CD4-positive, alpha-beta T cell (primary cell): ENCODE measurements around the gene CD37. TPM values are rescaled to one million over a fixed set of nuclear protein-coding genes. Genes with fewer than 3 reads are reported as not detected.
"Not testable (repeated sequence)": the region's sequence is repeated elsewhere in the genome, so short reads cannot be mapped to it uniquely, and the experiment has no call there.

Experiments used
- ATAC-seq: fragments of 200-7000 bp; cut with Tn5 transposase; one replicate; pipeline ENCODE4 v1.10.0; 2022; ENCODE audit warnings: mild to moderate bottlenecking; ENCODE audit not compliant: poor library complexity
- CTCF ChIA-PET: fragments of 350-600 bp; sonication (Branson Sonifier 250); formaldehyde crosslinking; loops from one replicate; lab custom pipeline; 2021; ENCODE audit warnings: antibody characterized with exemption, inconsistent platforms; lab: Charles Lee
- POLR2A ChIA-PET: fragments of 350-600 bp; sonication (Branson Sonifier 250); formaldehyde crosslinking; loops from one replicate; lab custom pipeline; 2021; ENCODE audit warnings: antibody characterized with exemption, inconsistent platforms; lab: Charles Lee
- DNase-seq, 14 experiments: peaks; one replicate each; pipeline ENCODE4 v3.0.0-alpha.2; 2013 to 2020; ENCODE audit warnings: mixed read lengths in 2 of 14
- H3K27ac ChIP-seq, 2 donors: one replicate each; pipeline versions ENCODE4 v1.5.1 to v1.7.0; 2013; ENCODE audit warnings: low read length in 2 of 2, low read depth in 1 of 2, mild to moderate bottlenecking in 1 of 2
- H3K27me3 ChIP-seq, 2 experiments: 1 replicate in 1 of 2; 2 replicates in 1 of 2; pipeline versions ENCODE4 v1.6.1 to v1.7.0; 2013; ENCODE audit warnings: low read length in 2 of 2, control low read depth in 1 of 2, mild to moderate bottlenecking in 1 of 2, moderate library complexity in 1 of 2; ENCODE audit not compliant: insufficient read depth in 2 of 2, control insufficient read depth in 1 of 2
- H3K36me3 ChIP-seq: one replicate; pipeline ENCODE4 v1.6.1; 2013; ENCODE audit warnings: low read length, control low read depth; ENCODE audit not compliant: insufficient read depth
- H3K4me1 ChIP-seq: one replicate; pipeline ENCODE4 v1.6.1; 2013; ENCODE audit warnings: low read length, control low read depth; ENCODE audit not compliant: insufficient read depth
- H3K4me3 ChIP-seq: one replicate; pipeline ENCODE4 v1.5.1; 2013; ENCODE audit warnings: mild to moderate bottlenecking, low read length, moderate library complexity
- H3K9me3 ChIP-seq, 2 experiments: 1 replicate in 1 of 2; 2 replicates in 1 of 2; pipeline versions ENCODE4 v1.6.1 to v1.7.0; 2013; ENCODE audit warnings: low read length in 2 of 2, mild to moderate bottlenecking in 2 of 2, control low read depth in 1 of 2, moderate library complexity in 1 of 2; ENCODE audit not compliant: control insufficient read depth in 1 of 2, insufficient read depth in 1 of 2
- H3K27ac Mint-ChIP-seq: one replicate; pipeline ENCODE4 v1.8.0; 2020; ENCODE audit warnings: mixed read lengths
- H3K27me3 Mint-ChIP-seq: one replicate; pipeline ENCODE4 v1.8.0; 2021; ENCODE audit warnings: mixed read lengths
- H3K36me3 Mint-ChIP-seq: one replicate; pipeline ENCODE4 v1.8.0; 2021; ENCODE audit warnings: low read depth, mixed read lengths
- H3K4me1 Mint-ChIP-seq: one replicate; pipeline ENCODE4 v1.8.0; 2021; ENCODE audit warnings: low read depth, mixed read lengths
- H3K4me3 Mint-ChIP-seq: one replicate; pipeline ENCODE4 v1.8.0; 2020; ENCODE audit warnings: mild to moderate bottlenecking, mixed read lengths
- H3K9me3 Mint-ChIP-seq: one replicate; pipeline ENCODE4 v1.8.0; 2020; ENCODE audit warnings: mixed read lengths
- intact Hi-C, 2 experiments: fragments of 100-400 bp; cut with DNase I in 1 of 2; cut with micrococcal nuclease in 1 of 2; formaldehyde crosslinking; loops; one replicate each; pipeline versions ENCODE4 v1.15.1 to v1.9.0; 2023 to 2025; cut with DNase I, micrococcal nuclease
- total RNA-seq, 174 experiments: library from RNA in 2 of 174; stranded (reverse) in 2 of 174; gene quantifications; one replicate each; pipeline ENCODE4 v1.2.3 and lab custom pipeline; 2021 to 2026
- TF ChIP-seq, protein P1 (sequence below): fragments of 200-600 bp; IDR thresholded peaks from one replicate; pipeline ENCODE4 v1.8.0; 2022; ENCODE audit warnings: antibody characterized with exemption, mild to moderate bottlenecking

Gene CD37
- total RNA-seq, 2 experiments from 2014 or later = 329 to 350 TPM

- ATAC-seq = no peak
- Histone ChIP-seq H3K9me3 (peaks cover 0 to 8% of the 10 kb centered on the region in 2 experiments), H3K4me3 (no peak overlapping the region), H3K27ac (no peak overlapping the region), H3K4me1 (peaks cover 6% of the 10 kb centered on the region), H3K27me3 (no peaks in the 10 kb centered on the region), H3K36me3 (no peaks in the 10 kb centered on the region)
- intact Hi-C loops = loop anchor here in 1 of 2 experiments (2.0 kb wide), 1 partner anchor 75 kb away; no protein-coding TSS in a partner anchor
- ChIA-PET CTCF (interaction anchor here (1.1 to 1.4 kb wide), 3 partner anchors 22 to 172 kb away, joined by 3 to 4 read pairs (median 4); partner anchors contain the start of gene FLT3LG), POLR2A (no interaction called here)
- TF ChIP-seq, protein P1, sequence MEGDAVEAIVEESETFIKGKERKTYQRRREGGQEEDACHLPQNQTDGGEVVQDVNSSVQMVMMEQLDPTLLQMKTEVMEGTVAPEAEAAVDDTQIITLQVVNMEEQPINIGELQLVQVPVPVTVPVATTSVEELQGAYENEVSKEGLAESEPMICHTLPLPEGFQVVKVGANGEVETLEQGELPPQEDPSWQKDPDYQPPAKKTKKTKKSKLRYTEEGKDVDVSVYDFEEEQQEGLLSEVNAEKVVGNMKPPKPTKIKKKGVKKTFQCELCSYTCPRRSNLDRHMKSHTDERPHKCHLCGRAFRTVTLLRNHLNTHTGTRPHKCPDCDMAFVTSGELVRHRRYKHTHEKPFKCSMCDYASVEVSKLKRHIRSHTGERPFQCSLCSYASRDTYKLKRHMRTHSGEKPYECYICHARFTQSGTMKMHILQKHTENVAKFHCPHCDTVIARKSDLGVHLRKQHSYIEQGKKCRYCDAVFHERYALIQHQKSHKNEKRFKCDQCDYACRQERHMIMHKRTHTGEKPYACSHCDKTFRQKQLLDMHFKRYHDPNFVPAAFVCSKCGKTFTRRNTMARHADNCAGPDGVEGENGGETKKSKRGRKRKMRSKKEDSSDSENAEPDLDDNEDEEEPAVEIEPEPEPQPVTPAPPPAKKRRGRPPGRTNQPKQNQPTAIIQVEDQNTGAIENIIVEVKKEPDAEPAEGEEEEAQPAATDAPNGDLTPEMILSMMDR = no peak
- H3K4me3 Mint-ChIP-seq = no peak overlapping the region
- no peaks in the 10 kb centered on the region for H3K9me3 Mint-ChIP-seq
- DNase-seq = peak in 1 of 14 experiments; percentile 19
- peaks cover 13% of the 10 kb centered on the region for H3K4me1 Mint-ChIP-seq
- no peaks in the 10 kb centered on the region for H3K36me3 Mint-ChIP-seq
- H3K27me3 Mint-ChIP-seq = no peaks in the 10 kb centered on the region
- no peak overlapping the region for H3K27ac Mint-ChIP-seq
Observed at GRCh38 chr19:49301866-49302252, 33.3 kb upstream of the CD37 start.

- CTCF ChIA-PET = interaction anchor here (0.6 to 1.0 kb wide), 2 partner anchors 21 to 99 kb away, joined by 3 read pairs; no protein-coding TSS in a partner anchor
- ATAC-seq (peak; percentile 44), DNase-seq (peak in 1 of 14 experiments; percentile 18)
- H3K36me3 ChIP-seq = peaks cover 12% of the 10 kb centered on the region
- POLR2A ChIA-PET, H3K9me3 Mint-ChIP-seq, H3K9me3 ChIP-seq, H3K4me3 ChIP-seq, H3K27me3 Mint-ChIP-seq, H3K4me1 ChIP-seq, intact Hi-C loops, H3K4me1 Mint-ChIP-seq, H3K27me3 ChIP-seq, H3K27ac ChIP-seq, H3K4me3 Mint-ChIP-seq, H3K27ac Mint-ChIP-seq: not testable (repeated sequence)
- H3K36me3 Mint-ChIP-seq = peaks cover 27% of the 10 kb centered on the region
Observed at GRCh38 chr19:49306734-49307133, 28.5 kb upstream of the CD37 start.

GRCh38 chr19:49309087-49309486 lies 26.1 kb upstream of the CD37 start:
- H3K9me3 Mint-ChIP-seq = no peaks in the 10 kb centered on the region
- intact Hi-C loops = loop anchor here in 1 of 2 experiments (2.0 kb wide), 1 partner anchor 20 kb away; no protein-coding TSS in a partner anchor
- H3K4me3 ChIP-seq = no peak overlapping the region
- TF ChIP-seq, protein P1 = no peak
- no peak overlapping the region for H3K4me3 Mint-ChIP-seq
- H3K27me3 ChIP-seq = no peaks in the 10 kb centered on the region
- H3K27ac Mint-ChIP-seq = no peak overlapping the region
- no peaks in the 10 kb centered on the region for H3K4me1 Mint-ChIP-seq
- ATAC-seq (no peak), DNase-seq (no peak)
- POLR2A ChIA-PET = no interaction called here
- H3K27ac ChIP-seq = no peak overlapping the region
- no peaks in the 10 kb centered on the region for H3K4me1 ChIP-seq
- CTCF ChIA-PET = no interaction called here
- peaks cover 12% of the 10 kb centered on the region for H3K36me3 ChIP-seq
- peaks cover 36% of the 10 kb centered on the region for H3K36me3 Mint-ChIP-seq
- no peaks in the 10 kb centered on the region for H3K9me3 ChIP-seq
- H3K27me3 Mint-ChIP-seq = no peaks in the 10 kb centered on the region

DNA sequence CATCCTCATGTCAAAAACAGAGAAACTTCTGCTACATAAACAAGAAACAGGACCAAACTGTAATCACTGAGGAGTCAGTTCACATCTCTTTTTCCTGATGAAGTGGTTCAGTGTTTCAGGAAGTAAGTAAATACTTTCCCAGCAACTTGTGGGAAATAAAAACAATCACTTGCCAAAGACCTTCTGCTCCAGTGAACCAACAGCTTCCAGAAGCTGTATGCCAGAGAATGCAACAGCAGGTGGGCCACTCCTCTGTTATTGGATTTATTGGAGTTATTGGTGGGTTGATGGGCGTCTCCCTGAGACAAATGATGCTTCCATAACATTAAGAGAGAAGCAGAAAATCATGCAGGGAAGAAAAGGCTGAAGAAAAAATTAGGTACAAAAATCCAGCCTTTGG lies 20.1 kb upstream of the CD37 start:
- Histone ChIP-seq H3K9me3 (peaks cover 10 to 12% of the 10 kb centered on the region in 2 experiments), H3K4me3 (no peak overlapping the region), H3K27me3 (no peaks in the 10 kb centered on the region), H3K4me1 (no peaks in the 10 kb centered on the region), H3K36me3 (peaks cover 12% of the 10 kb centered on the region), H3K27ac (no peak overlapping the region)
- H3K4me1 Mint-ChIP-seq = peaks cover 19% of the 10 kb centered on the region
- ChIA-PET CTCF (no interaction called here), POLR2A (no interaction called here)
- no peak overlapping the region for H3K4me3 Mint-ChIP-seq
- peaks cover 67% of the 10 kb centered on the region for H3K36me3 Mint-ChIP-seq
- no peaks in the 10 kb centered on the region for H3K27me3 Mint-ChIP-seq
- no peak for ATAC-seq
- intact Hi-C loops = no loop called here
- H3K27ac Mint-ChIP-seq = no peak overlapping the region
- TF ChIP-seq, protein P1 = no peak
- peaks cover 6% of the 10 kb centered on the region for H3K9me3 Mint-ChIP-seq
- no peak for DNase-seq
